ENCODE data around the gene MACC1.
"Not testable (repeated sequence)": the region's sequence is repeated elsewhere in the genome, so short reads cannot be mapped to it uniquely, and the experiment has no call there.

MACC1 gene

DNA sequence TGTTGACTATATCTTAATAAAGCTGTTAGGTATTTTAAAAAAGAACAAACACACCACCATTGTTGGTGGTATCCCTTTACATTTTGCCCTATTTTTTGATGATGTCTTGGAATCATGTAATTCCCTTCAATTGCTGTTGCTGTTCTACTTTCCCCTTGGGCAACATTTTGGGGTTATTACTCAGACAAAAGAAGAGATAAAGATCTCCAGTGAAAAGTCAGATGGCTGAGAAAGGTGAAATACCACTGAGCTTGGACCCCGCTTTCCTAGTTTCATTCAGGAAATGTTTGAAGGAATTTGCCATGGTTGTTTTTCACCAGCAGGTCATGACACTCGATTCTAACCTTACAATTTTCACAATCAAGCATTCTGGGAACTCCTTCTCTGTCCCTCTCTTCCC lies 84.6 kb downstream of the MACC1 start:
- TF ChIP-seq, protein P1, sequence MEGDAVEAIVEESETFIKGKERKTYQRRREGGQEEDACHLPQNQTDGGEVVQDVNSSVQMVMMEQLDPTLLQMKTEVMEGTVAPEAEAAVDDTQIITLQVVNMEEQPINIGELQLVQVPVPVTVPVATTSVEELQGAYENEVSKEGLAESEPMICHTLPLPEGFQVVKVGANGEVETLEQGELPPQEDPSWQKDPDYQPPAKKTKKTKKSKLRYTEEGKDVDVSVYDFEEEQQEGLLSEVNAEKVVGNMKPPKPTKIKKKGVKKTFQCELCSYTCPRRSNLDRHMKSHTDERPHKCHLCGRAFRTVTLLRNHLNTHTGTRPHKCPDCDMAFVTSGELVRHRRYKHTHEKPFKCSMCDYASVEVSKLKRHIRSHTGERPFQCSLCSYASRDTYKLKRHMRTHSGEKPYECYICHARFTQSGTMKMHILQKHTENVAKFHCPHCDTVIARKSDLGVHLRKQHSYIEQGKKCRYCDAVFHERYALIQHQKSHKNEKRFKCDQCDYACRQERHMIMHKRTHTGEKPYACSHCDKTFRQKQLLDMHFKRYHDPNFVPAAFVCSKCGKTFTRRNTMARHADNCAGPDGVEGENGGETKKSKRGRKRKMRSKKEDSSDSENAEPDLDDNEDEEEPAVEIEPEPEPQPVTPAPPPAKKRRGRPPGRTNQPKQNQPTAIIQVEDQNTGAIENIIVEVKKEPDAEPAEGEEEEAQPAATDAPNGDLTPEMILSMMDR (IDR thresholded peaks at IDR 0.05; ENCODE audit: control insufficient read depth, insufficient read depth, low read depth, low read length, missing control alignments), result no peak
- no peak for DNase-seq (ENCODE audit: low read depth)
- H3K4me3 ChIP-seq (ENCODE audit: control insufficient read depth, low read depth, low read length), result no peak overlapping the region

DNA sequence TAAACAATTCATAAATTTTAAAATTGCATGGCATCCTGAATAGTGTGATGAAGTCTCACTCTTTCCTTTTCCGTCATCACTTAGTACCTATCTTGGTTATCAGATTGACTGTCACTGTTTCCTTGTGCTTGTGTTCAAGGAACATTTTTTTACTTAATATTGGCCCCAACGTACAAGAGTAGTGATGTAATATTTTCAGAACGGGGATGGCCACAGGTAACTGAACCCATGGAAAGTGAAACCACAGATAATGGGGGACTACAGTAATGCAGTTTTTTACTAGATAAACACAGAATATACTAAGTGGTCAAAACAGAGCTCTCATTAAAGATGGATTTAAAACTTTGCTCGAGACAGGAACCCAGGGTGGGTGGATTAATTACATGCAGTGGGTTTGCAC lies 85.4 kb downstream of the MACC1 start:
- no peak overlapping the region for H3K4me3 ChIP-seq (ENCODE audit: control insufficient read depth, low read depth, low read length)
- no peak for DNase-seq (ENCODE audit: low read depth)
- TF ChIP-seq, protein P1 (IDR thresholded peaks at IDR 0.05; ENCODE audit: control insufficient read depth, insufficient read depth, low read depth, low read length, missing control alignments), result no peak

DNA sequence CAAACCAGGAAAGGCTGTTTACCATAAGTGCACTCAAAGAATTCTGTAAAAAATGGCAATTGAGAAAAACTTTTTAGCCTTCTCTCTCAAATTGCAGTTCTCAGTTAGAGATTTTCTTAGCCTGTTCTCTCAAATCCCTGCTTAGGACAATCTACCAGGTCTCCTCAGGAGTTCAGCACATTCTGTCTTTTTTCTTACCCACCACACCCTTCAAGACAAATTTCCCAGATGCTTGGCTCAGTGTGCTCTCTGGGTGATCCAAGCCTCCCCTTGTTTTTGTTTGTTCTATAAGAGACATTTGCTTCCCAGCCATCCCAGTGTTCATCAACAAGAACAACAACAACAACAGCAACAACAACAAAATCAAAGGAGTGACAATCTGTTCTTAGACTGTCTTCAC lies 87.3 kb downstream of the MACC1 start:
- TF ChIP-seq, protein P1 (IDR thresholded peaks at IDR 0.05; ENCODE audit: control insufficient read depth, insufficient read depth, low read depth, low read length, missing control alignments), result no peak
- DNase-seq (ENCODE audit: low read depth), result no peak
- H3K4me3 ChIP-seq (ENCODE audit: control insufficient read depth, low read depth, low read length), result no peak overlapping the region

DNA sequence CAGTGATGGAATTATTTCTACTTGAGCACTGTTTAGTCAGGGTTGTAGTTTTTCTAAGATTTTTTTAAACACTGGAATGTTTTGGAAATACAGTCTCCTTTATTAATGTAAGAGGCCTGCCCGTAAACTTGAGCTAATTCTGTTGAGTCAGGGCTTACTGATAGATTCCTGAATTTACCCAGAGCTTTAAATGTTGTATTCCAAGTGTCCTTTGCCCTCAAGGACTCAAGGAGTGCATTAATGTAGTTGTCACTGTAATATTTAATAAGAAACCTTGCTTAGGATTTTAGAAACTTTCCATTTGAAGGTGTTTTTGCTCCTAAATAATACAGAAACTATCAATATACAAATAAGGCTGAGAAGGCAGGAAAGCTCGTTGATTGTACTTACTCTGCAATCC lies 89.2 kb downstream of the MACC1 start:
- no peak overlapping the region for H3K4me3 ChIP-seq (ENCODE audit: control insufficient read depth, low read depth, low read length)
- TF ChIP-seq, protein P1 (IDR thresholded peaks at IDR 0.05; ENCODE audit: control insufficient read depth, insufficient read depth, low read depth, low read length, missing control alignments), result no peak
- DNase-seq (ENCODE audit: low read depth), result no peak

DNA sequence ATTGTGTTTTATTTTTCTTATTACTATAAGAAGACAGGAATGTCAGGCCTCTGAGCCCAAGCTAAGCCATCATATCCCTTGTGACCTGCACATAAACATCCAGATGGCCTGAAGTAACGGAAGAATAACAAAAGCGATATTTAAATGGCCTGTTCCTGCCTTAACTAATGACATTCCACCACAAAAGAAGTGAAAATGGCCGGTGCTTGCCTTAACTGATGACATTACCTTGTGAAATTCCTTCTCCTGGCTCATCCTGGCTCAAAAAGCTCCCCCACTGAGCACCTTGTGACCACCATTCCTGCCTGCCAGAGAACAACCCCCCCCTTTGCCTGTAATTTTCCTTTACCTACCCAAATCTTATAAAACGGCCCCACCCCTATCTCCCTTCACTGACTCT lies 91.1 kb downstream of the MACC1 start:
- DNase-seq (ENCODE audit: low read depth); H3K4me3 ChIP-seq (ENCODE audit: control insufficient read depth, low read depth, low read length): not testable (repeated sequence)

DNA sequence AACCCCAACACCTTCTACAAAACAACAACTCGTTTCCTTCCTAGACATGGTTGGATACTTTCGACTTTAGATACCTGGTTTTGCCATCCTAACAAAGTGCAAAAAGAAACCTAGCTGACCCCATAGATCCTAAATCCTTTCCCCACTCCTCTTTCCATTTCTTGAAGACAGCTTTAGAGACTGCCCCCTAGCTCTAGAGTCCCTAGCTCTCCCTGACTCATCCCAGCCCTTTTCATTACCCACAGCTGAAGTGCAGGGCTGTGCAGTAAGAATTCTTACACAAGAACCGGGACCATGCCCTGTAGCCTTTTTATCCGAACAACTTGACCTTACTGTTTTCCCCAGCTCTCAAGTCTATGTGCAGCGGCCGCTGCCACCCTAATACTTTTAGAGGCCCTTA lies 93.1 kb downstream of the MACC1 start:
- DNase-seq (ENCODE audit: low read depth); H3K4me3 ChIP-seq (ENCODE audit: control insufficient read depth, low read depth, low read length): not testable (repeated sequence)

DNA sequence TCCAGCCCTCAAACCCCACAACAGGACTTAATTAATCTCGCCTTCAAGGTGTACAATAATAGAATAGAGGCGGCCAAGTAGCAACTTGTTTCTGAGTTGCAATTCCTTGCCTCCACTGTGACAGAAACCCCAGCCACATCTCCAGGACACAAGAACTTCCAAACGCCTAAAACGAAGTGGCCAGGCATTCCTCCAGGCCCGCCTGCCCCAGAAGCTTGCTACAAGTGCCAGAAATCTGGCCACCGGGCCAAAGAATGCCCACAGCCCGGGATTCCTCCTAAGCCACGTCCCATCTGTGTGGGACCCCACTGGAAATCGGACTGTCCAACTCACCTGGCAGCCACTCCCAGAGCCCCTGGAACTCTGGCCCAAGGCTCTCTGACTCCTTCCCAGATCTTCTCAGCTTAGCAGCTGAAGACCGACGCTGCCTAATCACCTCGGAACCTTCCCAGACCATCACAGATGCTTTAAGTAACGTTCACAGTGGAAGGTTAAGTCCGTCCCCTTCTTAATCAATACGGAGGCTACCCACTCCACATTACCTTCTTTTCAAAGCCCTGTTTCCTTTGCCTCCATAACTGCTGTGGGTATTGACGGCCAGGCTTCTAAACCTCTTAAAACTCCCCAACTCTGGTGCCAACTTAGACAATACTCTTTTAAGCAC lies 94.4 kb downstream of the MACC1 start:
- not testable (repeated sequence) for H3K4me3 ChIP-seq (ENCODE audit: control insufficient read depth, low read depth, low read length); DNase-seq (ENCODE audit: low read depth)

DNA sequence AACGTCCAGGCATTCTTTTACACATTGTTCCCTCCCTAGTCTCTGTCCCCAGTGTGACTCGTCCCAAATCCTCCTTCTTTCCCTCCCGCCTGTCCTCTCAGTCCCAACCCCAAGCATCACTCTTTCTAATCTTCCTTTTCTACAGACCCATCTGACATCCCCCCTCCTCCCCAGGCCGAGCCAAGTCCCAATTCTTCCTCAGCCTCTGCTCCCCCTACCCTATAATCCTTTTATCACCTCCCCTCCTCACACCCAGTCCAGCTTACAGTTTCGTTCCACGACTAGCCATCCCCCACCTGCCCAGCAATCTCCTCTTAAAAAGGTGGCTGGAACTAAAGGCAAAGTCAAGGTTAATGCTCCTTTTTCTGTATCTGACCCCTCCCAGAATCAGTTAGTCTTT lies 95.1 kb downstream of the MACC1 start:
- H3K4me3 ChIP-seq (ENCODE audit: control insufficient read depth, low read depth, low read length), result no peak overlapping the region
- TF ChIP-seq, protein P1 (IDR thresholded peaks at IDR 0.05; ENCODE audit: control insufficient read depth, insufficient read depth, low read depth, low read length, missing control alignments), result no peak
- DNase-seq (ENCODE audit: low read depth), result no peak
